ENCODE results near the gene SLC16A7. TPM values are rescaled to one million over a fixed set of nuclear protein-coding genes. Genes with fewer than 3 reads are reported as not detected.

SLC16A7 gene
- total and polyA plus RNA-seq, 9 of the 15 experiments (the other 6 are each of a cell fraction or from before 2014, with no cell fraction given), result 0.18 TPM; not detected in 8

DNA sequence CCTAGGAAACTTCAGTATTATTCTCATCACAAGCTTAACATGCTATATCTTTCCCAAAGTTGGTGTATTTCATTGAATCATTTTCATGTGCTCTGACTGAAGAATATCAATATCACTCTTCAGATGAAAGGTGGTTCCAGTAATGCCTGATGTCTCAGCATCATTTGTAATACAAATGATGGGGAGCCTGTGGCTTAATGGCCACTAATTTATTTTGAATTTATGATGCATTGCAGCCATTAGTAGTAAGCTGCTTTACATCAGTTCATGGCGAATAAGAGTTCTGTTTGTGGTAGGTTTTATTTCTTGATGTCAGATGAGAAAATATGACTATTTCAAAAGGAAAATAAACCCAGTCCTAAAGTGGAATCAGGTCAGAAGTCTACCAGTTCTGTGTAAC is 139.4 kb downstream of the SLC16A7 start:
- BruUV-seq (replicated peaks), result no TSS peak
- Histone ChIP-seq H3K4me1 (replicated peaks in 1 of 2; ENCODE audit: control insufficient read depth in 2 of 2, insufficient read depth in 2 of 2, low read length in 2 of 2) (no peaks in the 10 kb centered on the region), H3K36me3 (ENCODE audit: control insufficient read depth, insufficient read depth, low read length) (no peaks in the 10 kb centered on the region), H3K9me3 (replicated peaks; ENCODE audit: control insufficient read depth, insufficient read depth, low read depth, low read length) (no peaks in the 10 kb centered on the region), H3K9me1 (ENCODE audit: control insufficient read depth, insufficient read depth, low read length) (no peaks in the 10 kb centered on the region), H3K27ac (ENCODE audit: extremely low read depth, low read depth, low read length) (no peak overlapping the region), H3K4me2 (ENCODE audit: insufficient read depth, low read length) (no peak overlapping the region), H3K9ac (ENCODE audit: insufficient read depth in 1 of 2, low read depth in 2 of 2, low read length in 2 of 2) (no peak overlapping the region), H3K27me3 (ENCODE audit: control insufficient read depth in 2 of 2, insufficient read depth in 2 of 2, low read length in 2 of 2) (no peaks in the 10 kb centered on the region), H4K20me1 (replicated peaks; ENCODE audit: control insufficient read depth, insufficient read depth, low read length) (no peaks in the 10 kb centered on the region), H3K4me3 (no peak overlapping the region), H3K79me2 (ENCODE audit: control insufficient read depth, insufficient read depth, low read length) (no peaks in the 10 kb centered on the region), H2AFZ (ENCODE audit: low read depth, low read length) (no peak overlapping the region)
- intact Hi-C loops (cut with micrococcal nuclease), result no loop called here
- DNase-seq (ENCODE audit: extremely low read depth in 1 of 4, low spot score in 3 of 4) (no peak), ATAC-seq (no peak), FAIRE-seq (no peak)
- in situ Hi-C loops (cut with MboI), result no loop called here
- WGBS (ENCODE audit: insufficient coverage, low coverage, missing lambda C conversion rate), result 0% methylated on average over 1 of the region's 1 CpG
- TF ChIP-seq ZNF140 (CRISPR knock-in tag; IDR thresholded peaks at IDR 0.05) (no peak), PHB (CRISPR knock-in tag; IDR thresholded peaks at IDR 0.05) (no peak), POU5F1 (IDR thresholded peaks at IDR 0.05; ENCODE audit: borderline replicate concordance, low read depth, low read length, partially characterized antibody) (no peak), MEF2D (tag; conservative IDR thresholded peaks at IDR 0.05; ENCODE audit: low read depth) (no peak)
- ChIA-PET POLR2A (no interaction called here), CTCF (ENCODE audit: low intra/inter-chr PET ratio) (no interaction called here)

GRCh38 chr12:59736359-59736758 is 140.5 kb downstream of the SLC16A7 start:
- H3K79me2 ChIP-seq (ENCODE audit: control insufficient read depth, insufficient read depth, low read length), result no peaks in the 10 kb centered on the region
- in situ Hi-C loops (cut with MboI) (no loop called here), intact Hi-C loops (cut with micrococcal nuclease) (no loop called here)
- H3K36me3 ChIP-seq (ENCODE audit: control insufficient read depth, insufficient read depth, low read length), result no peaks in the 10 kb centered on the region
- DNase-seq (ENCODE audit: extremely low read depth in 1 of 4, low spot score in 3 of 4), result no peak
- no TSS peak for BruUV-seq (replicated peaks)
- H3K4me3 ChIP-seq, result no peak overlapping the region
- no peak for ATAC-seq
- no peak overlapping the region for H2AFZ ChIP-seq (ENCODE audit: low read depth, low read length)
- no peaks in the 10 kb centered on the region for H4K20me1 ChIP-seq (replicated peaks; ENCODE audit: control insufficient read depth, insufficient read depth, low read length)
- FAIRE-seq, result no peak
- POLR2A ChIA-PET, result no interaction called here
- no peak overlapping the region for H3K27ac ChIP-seq (ENCODE audit: extremely low read depth, low read depth, low read length)
- no peaks in the 10 kb centered on the region for H3K9me3 ChIP-seq (replicated peaks; ENCODE audit: control insufficient read depth, insufficient read depth, low read depth, low read length)
- CTCF ChIA-PET (ENCODE audit: low intra/inter-chr PET ratio), result no interaction called here
- H3K4me2 ChIP-seq (ENCODE audit: insufficient read depth, low read length), result no peak overlapping the region
- no peaks in the 10 kb centered on the region for H3K4me1 ChIP-seq (replicated peaks in 1 of 2; ENCODE audit: control insufficient read depth in 2 of 2, insufficient read depth in 2 of 2, low read length in 2 of 2)
- no peaks in the 10 kb centered on the region for H3K27me3 ChIP-seq (ENCODE audit: control insufficient read depth in 2 of 2, insufficient read depth in 2 of 2, low read length in 2 of 2)
- no peaks in the 10 kb centered on the region for H3K9me1 ChIP-seq (ENCODE audit: control insufficient read depth, insufficient read depth, low read length)
- TF ChIP-seq TBL1XR1 (IDR thresholded peaks at IDR 0.05; ENCODE audit: low read length in 2 of 2), result no peak
- TF ChIP-seq NCOA4 (IDR thresholded peaks at IDR 0.05; ENCODE audit: partially characterized antibody), result no peak
- WGBS (ENCODE audit: insufficient coverage, low coverage, missing lambda C conversion rate), result 0% methylated on average over 1 of the region's 1 CpG
- no peak overlapping the region for H3K9ac ChIP-seq (ENCODE audit: insufficient read depth in 1 of 2, low read depth in 2 of 2, low read length in 2 of 2)
